ENCODE data around the gene AIP. TPM values are rescaled to one million over a fixed set of nuclear protein-coding genes. Genes with fewer than 3 reads are reported as not detected.

The AIP gene
- total and polyA plus RNA-seq, 9 donors, result 33.5 to 114 (median 65.4) TPM

- Histone ChIP-seq H3K4me3 (peak overlapping the region; percentile 93), H3K27me3 (no peaks in the 10 kb centered on the region), H3K36me3 (no peaks in the 10 kb centered on the region), H3K4me1 (ENCODE audit: insufficient read depth) (peaks cover 7% of the 10 kb centered on the region), H3K9me3 (no peaks in the 10 kb centered on the region), H3K27ac (peak overlapping the region in 1 of 2 donors; percentile 84)
- TF ChIP-seq EP300 (IDR thresholded peaks at IDR 0.05), result no peak
- TF ChIP-seq POLR2A (IDR thresholded peaks at IDR 0.05), result no peak
- TF ChIP-seq, protein P1, sequence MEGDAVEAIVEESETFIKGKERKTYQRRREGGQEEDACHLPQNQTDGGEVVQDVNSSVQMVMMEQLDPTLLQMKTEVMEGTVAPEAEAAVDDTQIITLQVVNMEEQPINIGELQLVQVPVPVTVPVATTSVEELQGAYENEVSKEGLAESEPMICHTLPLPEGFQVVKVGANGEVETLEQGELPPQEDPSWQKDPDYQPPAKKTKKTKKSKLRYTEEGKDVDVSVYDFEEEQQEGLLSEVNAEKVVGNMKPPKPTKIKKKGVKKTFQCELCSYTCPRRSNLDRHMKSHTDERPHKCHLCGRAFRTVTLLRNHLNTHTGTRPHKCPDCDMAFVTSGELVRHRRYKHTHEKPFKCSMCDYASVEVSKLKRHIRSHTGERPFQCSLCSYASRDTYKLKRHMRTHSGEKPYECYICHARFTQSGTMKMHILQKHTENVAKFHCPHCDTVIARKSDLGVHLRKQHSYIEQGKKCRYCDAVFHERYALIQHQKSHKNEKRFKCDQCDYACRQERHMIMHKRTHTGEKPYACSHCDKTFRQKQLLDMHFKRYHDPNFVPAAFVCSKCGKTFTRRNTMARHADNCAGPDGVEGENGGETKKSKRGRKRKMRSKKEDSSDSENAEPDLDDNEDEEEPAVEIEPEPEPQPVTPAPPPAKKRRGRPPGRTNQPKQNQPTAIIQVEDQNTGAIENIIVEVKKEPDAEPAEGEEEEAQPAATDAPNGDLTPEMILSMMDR (IDR thresholded peaks at IDR 0.05), result no peak
- intact Hi-C loops (cut with DNase I), result loop anchor here in 1 of 4 donors (5.0 kb wide), 1 partner anchor 71 kb away; no protein-coding TSS in a partner anchor
- 7 to 17% (median 11%) methylated on average over 5 of the region's 5 CpGs for WGBS, 3 donors
- peak; percentile 50 to 69 (median 66) for DNase-seq
Measured at GRCh38 chr11:67468056-67468455, 14.8 kb upstream of the AIP start.

GRCh38 chr11:67468456-67468758, 14.4 kb upstream of the AIP start:
- intact Hi-C loops (cut with DNase I), result loop anchor here in 1 of 4 donors (5.0 kb wide), 1 partner anchor 71 kb away; no protein-coding TSS in a partner anchor
- Histone ChIP-seq H3K9me3 (no peaks in the 10 kb centered on the region), H3K36me3 (no peaks in the 10 kb centered on the region), H3K4me1 (ENCODE audit: insufficient read depth) (peaks cover 7% of the 10 kb centered on the region), H3K4me3 (peak overlapping the region; percentile 93), H3K27me3 (no peaks in the 10 kb centered on the region), H3K27ac (peak overlapping the region; percentile 37 to 84)
- 2 to 3% (median 3%) methylated on average over 6 of the region's 6 CpGs for WGBS, 3 donors
- TF ChIP-seq, protein P1 (IDR thresholded peaks at IDR 0.05), result no peak
- TF ChIP-seq EP300 (IDR thresholded peaks at IDR 0.05), result no peak
- no peak for TF ChIP-seq POLR2A (IDR thresholded peaks at IDR 0.05)
- no peak for DNase-seq

DNA sequence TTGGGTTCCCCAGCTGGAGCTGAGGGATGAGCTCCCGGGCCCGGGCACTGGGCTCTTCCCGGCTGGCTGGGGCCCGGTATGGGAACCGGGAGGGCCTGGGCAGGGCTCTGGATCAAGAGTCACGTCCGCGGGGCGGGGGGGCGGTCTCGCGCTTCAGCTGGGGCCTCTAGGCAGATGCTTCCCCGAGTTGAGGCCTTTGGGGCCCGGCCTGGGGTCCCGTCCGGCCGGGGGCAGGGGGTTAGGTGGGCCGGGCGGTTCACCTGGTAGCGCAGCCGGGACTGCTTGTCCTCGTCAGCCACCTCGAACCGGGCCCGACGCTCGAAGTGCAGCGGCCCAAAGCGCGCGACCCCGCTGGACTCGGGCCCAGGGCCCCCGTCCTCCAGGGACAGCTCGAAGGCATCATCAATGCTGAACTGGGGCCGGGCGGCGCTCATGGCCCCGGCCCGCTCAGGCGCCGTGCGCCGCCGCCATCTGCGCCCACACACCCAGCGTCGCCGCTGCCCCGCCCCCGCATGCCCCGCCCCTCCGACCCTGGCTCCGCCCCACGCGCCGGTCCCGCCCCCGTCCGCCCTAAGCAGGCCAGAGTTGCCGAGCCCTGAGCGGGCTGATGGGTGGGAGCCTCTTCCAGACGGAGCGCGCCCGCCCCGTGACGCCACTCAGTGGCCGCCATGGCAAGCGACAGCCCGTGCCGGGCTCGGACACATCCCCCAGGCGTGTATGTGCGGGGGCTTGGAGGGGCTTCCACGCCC, 13.9 kb upstream of the AIP start, which contains the start of gene TMEM134:
Gene TMEM134 (minus strand): TSS at position 493 of the 749 bp plus-strand sequence. CDS start 59 bp downstream, at position 434.
- peak within 1 kb of the TSS; percentile 93 for H3K4me3 ChIP-seq
- intact Hi-C loops (cut with DNase I), result loop anchor here in 2 of 4 donors (1.0 to 5.0 kb wide), 2 partner anchors 66 to 72 kb away; no protein-coding TSS in a partner anchor
- TF ChIP-seq, protein P1 (IDR thresholded peaks at IDR 0.05), result peak in 2 of 3 donors; percentile 46 to 49
- peak; percentile 51 for TF ChIP-seq POLR2A (IDR thresholded peaks at IDR 0.05)
- TF ChIP-seq EP300 (IDR thresholded peaks at IDR 0.05), result no peak
- no peaks in the 10 kb centered on the region for H3K27me3 ChIP-seq
- H3K36me3 ChIP-seq, result no peaks in the 10 kb centered on the region
- H3K9me3 ChIP-seq, result no peaks in the 10 kb centered on the region
- DNase-seq, result peak; percentile 90 to 94 (median 93)
- 1 to 2% (median 1%) methylated on average over 33 to 76 of the region's 76 CpGs for WGBS, 3 donors
- peak within 1 kb of the TSS; percentile 37 to 84 for H3K27ac ChIP-seq
- peaks cover 7% of the 10 kb centered on the region for H3K4me1 ChIP-seq (ENCODE audit: insufficient read depth)

DNA sequence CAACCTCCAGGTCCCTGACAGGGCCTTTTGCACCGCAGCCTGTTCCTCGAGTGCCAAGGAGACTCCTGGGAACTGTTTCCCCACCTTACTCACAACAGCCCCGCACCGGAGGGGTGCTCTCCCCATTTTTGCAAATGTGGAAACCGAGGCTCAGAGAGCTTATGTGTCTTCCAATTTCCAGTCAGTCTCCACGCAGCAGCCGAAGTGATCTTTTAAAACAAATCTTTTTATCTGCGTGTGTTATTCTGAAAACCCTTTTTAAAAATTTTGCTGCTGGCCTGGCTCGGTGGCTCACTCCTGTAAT, 13.4 kb upstream of the AIP start:
- no peak for DNase-seq
- Histone ChIP-seq H3K4me3 (peak overlapping the region; percentile 93), H3K9me3 (no peaks in the 10 kb centered on the region), H3K4me1 (ENCODE audit: insufficient read depth) (peaks cover 7% of the 10 kb centered on the region), H3K27me3 (no peaks in the 10 kb centered on the region), H3K27ac (peak overlapping the region; percentile 11 to 84), H3K36me3 (no peaks in the 10 kb centered on the region)
- intact Hi-C loops (cut with DNase I), result loop anchor here in 2 of 4 donors (1.0 to 5.0 kb wide), 2 partner anchors 66 to 72 kb away; no protein-coding TSS in a partner anchor
- TF ChIP-seq POLR2A (IDR thresholded peaks at IDR 0.05) (no peak), EP300 (IDR thresholded peaks at IDR 0.05) (no peak)
- TF ChIP-seq, protein P1 (IDR thresholded peaks at IDR 0.05), result no peak
- 2 to 4% (median 3%) methylated on average over 9 of the region's 9 CpGs for WGBS, 3 donors

Measured in ovary (tissue), 9 donors.